Gastrocnemius medialis (tissue), 4 donors: ENCODE data around the gene RPA1. TPM values are rescaled to one million over a fixed set of nuclear protein-coding genes. Genes with fewer than 3 reads are reported as not detected.

Experiments
- ATAC-seq, 2 donors: fragments of 150-250 bp; one replicate each; pipeline ENCODE4 v1.9.1; 2016
- DNase-seq, 2 donors: peaks; one replicate each; pipeline ENCODE4 v3.0.0-alpha.2; 2019
- H3K27ac ChIP-seq, 4 donors: fragments of 200-600 bp; sonication (generic); 1 replicate in 1 of 4; 2 replicates in 3 of 4; pipeline ENCODE4 v1.5.1; 2016 to 2018; ENCODE audit warnings: mild to moderate bottlenecking in 2 of 4, moderate library complexity in 1 of 4
- H3K27me3 ChIP-seq, 3 donors: fragments of 200-600 bp; sonication (generic) in 2 of 3; 1 replicate in 1 of 3; 2 replicates in 2 of 3; pipeline versions ENCODE4 v1.5.1 to v1.6.0; 2016 to 2019; ENCODE audit warnings: mild to moderate bottlenecking in 1 of 3, moderate library complexity in 1 of 3
- H3K36me3 ChIP-seq, 2 donors: fragments of 200-600 bp; sonication (generic) in 1 of 2; one replicate each; pipeline ENCODE4 v1.5.1; 2017 to 2018
- H3K4me1 ChIP-seq, 2 donors: fragments of 200-600 bp; sonication (generic) in 1 of 2; one replicate each; pipeline ENCODE4 v1.5.1; 2016 to 2017; ENCODE audit warnings: mild to moderate bottlenecking in 2 of 2
- H3K4me3 ChIP-seq, 4 donors: fragments of 200-600 bp; sonication (generic) in 3 of 4; 1 replicate in 1 of 4; 2 replicates in 3 of 4; pipeline ENCODE4 v1.5.1; 2016 to 2019; ENCODE audit warnings: mild to moderate bottlenecking in 2 of 4
- H3K9me3 ChIP-seq, 3 donors: fragments of 200-600 bp; sonication (generic) in 2 of 3; 1 replicate in 1 of 3; 2 replicates in 2 of 3; pipeline ENCODE4 v1.5.1; 2016 to 2019
- POLR2A ChIP-seq, 2 donors: fragments of 450-650 bp; IDR thresholded peaks; one replicate each; pipeline ENCODE4 v1.6.1; 2017; ENCODE audit warnings: antibody characterized with exemption in 2 of 2, mild to moderate bottlenecking in 2 of 2, moderate library complexity in 2 of 2
- in situ Hi-C, 4 donors: fragments of 200-750 bp; cut with MboI; loops; one replicate each; pipeline versions ENCODE4 v1.15.0 to v1.8.0; 2017; ENCODE audit warnings: low sequenced_read_pairs in 4 of 4
- intact Hi-C: fragments of 100-400 bp; cut with DNase I; formaldehyde crosslinking; loops from one replicate; pipeline ENCODE4 v1.15.1; 2023; ENCODE audit warnings: low total_unique reads
- total RNA-seq, 4 donors: library from RNA; depleted of rRNA; stranded (reverse); fragments of >200 nt; gene quantifications; one replicate each; pipeline versions ENCODE4 v1.1.0 to v1.2.3, GENCODE V29; 2016
- TF ChIP-seq, protein P1 (sequence below), 5 experiments: fragments of 450-650 bp in 3 of 5; fragments of 200-600 bp in 2 of 5; sonication (generic) in 2 of 5; IDR thresholded peaks in 4 of 5; conservative IDR thresholded peaks in 1 of 5; 1 replicate in 4 of 5; 2 replicates in 1 of 5; pipeline ENCODE4 v1.5.1; 2016 to 2019; ENCODE audit warnings: antibody characterized with exemption in 5 of 5, mild to moderate bottlenecking in 3 of 5, moderate library complexity in 3 of 5

The RPA1 gene
- total RNA-seq, 4 donors from 2014 or later = 26.5 to 46.8 (median 34.9) TPM

DNA sequence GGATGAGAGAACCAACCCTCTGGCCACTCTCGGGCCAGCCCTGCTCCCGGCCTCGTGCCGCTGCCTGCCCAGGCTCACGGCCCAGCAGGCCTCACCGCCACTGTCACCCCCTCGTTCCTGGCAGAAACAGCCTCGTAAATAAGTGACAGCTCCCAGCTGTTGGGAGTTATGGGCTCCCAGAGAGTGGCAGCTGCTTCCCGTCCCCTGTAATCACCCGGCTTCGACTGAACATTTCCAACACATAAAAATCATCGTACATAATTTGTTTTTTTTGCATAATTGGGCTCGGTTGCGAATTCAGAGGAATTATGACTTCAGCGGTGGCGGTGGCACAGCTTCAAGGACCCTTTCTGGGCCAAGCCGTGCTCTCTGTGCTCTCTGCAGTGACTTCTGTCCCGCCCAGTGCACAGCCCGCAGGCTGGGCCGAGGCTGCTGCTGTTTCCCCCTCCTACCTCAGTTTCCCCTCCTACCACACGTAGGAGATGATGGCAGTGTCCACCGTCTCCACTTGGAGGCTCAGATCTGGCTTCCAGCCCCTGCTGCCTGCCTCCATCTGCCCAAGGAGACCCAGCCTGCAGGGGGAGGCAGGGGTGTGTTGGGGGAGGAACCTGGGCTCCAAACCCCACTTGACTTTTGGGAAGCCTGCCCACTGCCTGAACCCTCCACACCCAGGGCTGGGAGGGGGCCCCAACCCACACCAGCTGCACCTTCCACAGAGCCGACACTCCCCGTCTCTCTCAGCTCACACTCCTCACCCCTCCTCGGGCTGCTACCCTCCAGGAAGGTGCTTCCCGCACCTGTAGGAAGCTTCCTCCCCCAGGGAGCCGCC is 110.4 kb downstream of the RPA1 start:
- TF ChIP-seq, protein P1, sequence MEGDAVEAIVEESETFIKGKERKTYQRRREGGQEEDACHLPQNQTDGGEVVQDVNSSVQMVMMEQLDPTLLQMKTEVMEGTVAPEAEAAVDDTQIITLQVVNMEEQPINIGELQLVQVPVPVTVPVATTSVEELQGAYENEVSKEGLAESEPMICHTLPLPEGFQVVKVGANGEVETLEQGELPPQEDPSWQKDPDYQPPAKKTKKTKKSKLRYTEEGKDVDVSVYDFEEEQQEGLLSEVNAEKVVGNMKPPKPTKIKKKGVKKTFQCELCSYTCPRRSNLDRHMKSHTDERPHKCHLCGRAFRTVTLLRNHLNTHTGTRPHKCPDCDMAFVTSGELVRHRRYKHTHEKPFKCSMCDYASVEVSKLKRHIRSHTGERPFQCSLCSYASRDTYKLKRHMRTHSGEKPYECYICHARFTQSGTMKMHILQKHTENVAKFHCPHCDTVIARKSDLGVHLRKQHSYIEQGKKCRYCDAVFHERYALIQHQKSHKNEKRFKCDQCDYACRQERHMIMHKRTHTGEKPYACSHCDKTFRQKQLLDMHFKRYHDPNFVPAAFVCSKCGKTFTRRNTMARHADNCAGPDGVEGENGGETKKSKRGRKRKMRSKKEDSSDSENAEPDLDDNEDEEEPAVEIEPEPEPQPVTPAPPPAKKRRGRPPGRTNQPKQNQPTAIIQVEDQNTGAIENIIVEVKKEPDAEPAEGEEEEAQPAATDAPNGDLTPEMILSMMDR (IDR thresholded peaks at IDR 0.05 in 4 of 5, conservative IDR thresholded peaks at IDR 0.05 in 1 of 5) = no peak
- TF ChIP-seq POLR2A (IDR thresholded peaks at IDR 0.05) = no peak
- intact Hi-C loops = loop anchor here (2.0 kb wide), 1 partner anchor 29 kb away; no protein-coding TSS in a partner anchor
- no peaks in the 10 kb centered on the region for H3K9me3 ChIP-seq
- peaks cover 22 to 23% of the 10 kb centered on the region in 2 donors for H3K4me1 ChIP-seq
- no peaks in the 10 kb centered on the region for H3K27me3 ChIP-seq
- H3K4me3 ChIP-seq = no peak overlapping the region
- in situ Hi-C loops = no loop called here
- ATAC-seq = peak; percentile 95 to 98
- peak overlapping the region; percentile 86 to 94 (median 88) for H3K27ac ChIP-seq
- H3K36me3 ChIP-seq = no peaks in the 10 kb centered on the region
- peak; percentile 85 to 87 for DNase-seq

DNA sequence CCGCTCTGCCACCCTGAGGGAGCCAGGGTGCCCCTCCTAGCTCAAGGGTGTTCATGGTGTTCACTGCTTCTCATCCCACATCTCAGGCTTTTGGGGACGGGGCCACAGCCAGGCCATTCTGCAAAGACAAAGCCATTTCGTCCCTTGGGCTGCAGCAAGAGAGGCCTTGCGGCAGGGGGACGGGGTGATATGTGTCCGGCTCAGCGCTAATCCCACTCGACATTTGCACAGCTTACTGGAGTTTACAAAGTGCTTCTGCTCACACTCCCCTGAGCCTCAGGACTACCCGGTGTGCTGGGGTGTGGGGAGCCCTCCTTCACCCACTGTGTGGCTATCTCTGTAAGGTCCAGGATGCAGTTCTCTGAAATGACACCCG is 111.0 kb downstream of the RPA1 start:
- Histone ChIP-seq H3K36me3 (no peaks in the 10 kb centered on the region), H3K27me3 (no peaks in the 10 kb centered on the region), H3K4me1 (peaks cover 21 to 22% of the 10 kb centered on the region in 2 donors), H3K9me3 (no peaks in the 10 kb centered on the region), H3K4me3 (no peak overlapping the region), H3K27ac (peak overlapping the region in 3 of 4 donors; percentile 86 to 94 (median 87))
- in situ Hi-C loops = no loop called here
- intact Hi-C loops = loop anchor here (2.0 kb wide), 1 partner anchor 28 kb away; no protein-coding TSS in a partner anchor
- DNase-seq = no peak
- TF ChIP-seq, protein P1 (IDR thresholded peaks at IDR 0.05 in 4 of 5, conservative IDR thresholded peaks at IDR 0.05 in 1 of 5) = no peak
- no peak for TF ChIP-seq POLR2A (IDR thresholded peaks at IDR 0.05)
- no peak for ATAC-seq

DNA sequence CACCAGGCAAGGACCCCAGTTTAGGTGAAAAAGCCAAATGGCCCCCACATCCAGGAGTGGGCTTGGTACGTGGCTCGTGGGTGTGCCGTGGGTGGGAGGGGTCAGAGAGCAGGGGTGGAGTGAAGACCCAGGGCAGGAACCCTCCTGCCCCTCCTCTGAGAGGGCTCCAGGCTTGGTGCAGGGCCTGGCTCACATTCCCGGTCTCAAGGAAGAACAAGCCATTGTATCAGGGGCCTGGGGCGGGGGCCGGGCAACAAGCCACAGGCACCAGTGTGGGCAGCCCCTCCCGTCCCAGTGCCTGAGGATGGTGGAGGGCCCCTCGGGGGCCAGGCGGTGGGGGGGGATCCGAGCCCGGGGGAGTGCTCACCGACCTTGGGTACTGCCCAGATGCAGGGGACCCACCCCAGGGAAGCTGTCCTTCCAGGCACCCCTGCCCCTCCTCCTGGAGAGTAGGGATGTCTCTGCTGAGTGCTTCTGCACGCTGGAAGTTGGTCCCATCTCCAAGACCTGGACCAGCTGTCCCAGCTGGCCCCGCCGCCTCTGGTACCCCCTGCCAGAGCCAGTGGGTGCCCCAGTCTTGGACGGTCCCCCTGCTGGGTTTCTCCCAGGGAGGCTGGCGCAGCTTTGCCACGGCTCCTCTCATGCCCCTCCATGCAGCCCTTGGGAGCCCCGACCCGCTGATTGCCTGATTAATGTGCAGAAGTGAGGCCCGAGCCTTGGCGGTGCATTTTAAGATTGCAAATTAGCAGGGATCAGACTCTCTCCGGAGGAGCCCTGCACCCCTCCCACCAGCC is 111.7 kb downstream of the RPA1 start:
- H3K9me3 ChIP-seq = no peaks in the 10 kb centered on the region
- H3K27me3 ChIP-seq = no peaks in the 10 kb centered on the region
- peaks cover 16 to 22% of the 10 kb centered on the region in 2 donors for H3K4me1 ChIP-seq
- ATAC-seq (no peak), DNase-seq (no peak)
- no peak overlapping the region for H3K4me3 ChIP-seq
- no peak overlapping the region for H3K27ac ChIP-seq
- TF ChIP-seq, protein P1 (IDR thresholded peaks at IDR 0.05 in 4 of 5, conservative IDR thresholded peaks at IDR 0.05 in 1 of 5) = no peak
- TF ChIP-seq POLR2A (IDR thresholded peaks at IDR 0.05) = no peak
- intact Hi-C loops = loop anchor here (2.0 kb wide), 1 partner anchor 27 kb away; no protein-coding TSS in a partner anchor
- H3K36me3 ChIP-seq = no peaks in the 10 kb centered on the region
- in situ Hi-C loops = no loop called here

GRCh38 chr17:1942066-1942365 is 112.2 kb downstream of the RPA1 start:
- in situ Hi-C loops = no loop called here
- TF ChIP-seq POLR2A (IDR thresholded peaks at IDR 0.05) = no peak
- TF ChIP-seq, protein P1 (IDR thresholded peaks at IDR 0.05 in 4 of 5, conservative IDR thresholded peaks at IDR 0.05 in 1 of 5) = no peak

More at GRCh38 chr17:1942066-1942365, 112.2 kb downstream of the RPA1 start:
- no peak for ATAC-seq
- Histone ChIP-seq H3K36me3 (no peaks in the 10 kb centered on the region), H3K27ac (no peak overlapping the region), H3K4me3 (no peak overlapping the region), H3K4me1 (peaks cover 16 to 22% of the 10 kb centered on the region in 2 donors), H3K9me3 (no peaks in the 10 kb centered on the region), H3K27me3 (no peaks in the 10 kb centered on the region)
- no peak for DNase-seq
- intact Hi-C loops = no loop called here
